IMR-90 (cell line): ENCODE results near the gene CLNK. TPM values are rescaled to one million over a fixed set of nuclear protein-coding genes. Genes with fewer than 3 reads are reported as not detected.

ENCODE experiments used
- ATAC-seq: fragments of 200-7000 bp; cut with Tn5 transposase; 2 replicates; pipeline ENCODE4 v1.9.1; 2020; ENCODE audit warnings: low read depth, mild to moderate bottlenecking, moderate library complexity
- BruUV-seq: library from RNA; stranded (reverse); fragments of 400-500 nt; replicated peaks from 2 replicates; lab custom pipeline; 2021; lab: Mats Ljungman, UMichigan
- CTCF ChIA-PET: fragments of 300-600 bp; formaldehyde crosslinking; extraction: SDS; loops from one replicate; lab custom pipeline; 2021; ENCODE audit warnings: antibody characterized with exemption; lab: Yijun Ruan, JAX
- POLR2A ChIA-PET: fragments of 300-600 bp; sonication (Branson Sonifier 250); formaldehyde crosslinking; loops from one replicate; lab custom pipeline; 2022; ENCODE audit warnings: antibody characterized with exemption; ENCODE audit not compliant: unreplicated experiment; lab: Charles Lee
- DNase-seq: peaks from one replicate; pipeline ENCODE4 v3.0.0; 2013
- H2AFZ ChIP-seq: replicated peaks from 2 replicates; pipeline ENCODE3; 2013; ENCODE audit warnings: low read length, mild to moderate bottlenecking; ENCODE audit not compliant: poor library complexity
- H2AK5ac ChIP-seq: 2 replicates; pipeline ENCODE4 v1.6.1; 2013; ENCODE audit warnings: low read depth, low read length, inconsistent platforms
- H2AK9ac ChIP-seq: replicated peaks from 2 replicates; pipeline ENCODE3; 2013; ENCODE audit warnings: mild to moderate bottlenecking, low read depth, low read length, moderate library complexity; ENCODE audit not compliant: poor library complexity
- H2BK120ac ChIP-seq: 2 replicates; pipeline ENCODE4 v1.6.1; 2013; ENCODE audit warnings: low read depth, low read length, inconsistent platforms
- H2BK15ac ChIP-seq: 3 replicates; pipeline ENCODE4 v1.6.1; 2013; ENCODE audit warnings: low read depth, low read length, inconsistent platforms
- H2BK20ac ChIP-seq: 2 replicates; pipeline ENCODE4 v1.6.1; 2013; ENCODE audit warnings: low read depth, mild to moderate bottlenecking, inconsistent platforms, low read length, moderate library complexity
- H2BK5ac ChIP-seq: 2 replicates; pipeline ENCODE4 v1.6.1; 2013; ENCODE audit warnings: mild to moderate bottlenecking, low read depth, low read length, inconsistent platforms; ENCODE audit not compliant: poor library complexity, severe bottlenecking
- H3K14ac ChIP-seq: replicated peaks from 2 replicates; pipeline ENCODE4 v1.6.1; 2013; ENCODE audit warnings: low read depth, low read length, inconsistent platforms
- H3K18ac ChIP-seq: 2 replicates; pipeline ENCODE4 v1.6.1; 2013; ENCODE audit warnings: low read depth, low read length, control low read depth
- H3K23ac ChIP-seq: 2 replicates; pipeline ENCODE4 v1.6.1; 2013; ENCODE audit warnings: low read depth, low read length, inconsistent platforms
- H3K27ac ChIP-seq: 2 replicates; pipeline ENCODE4 v1.5.1; 2013; ENCODE audit warnings: mild to moderate bottlenecking, control low read depth, low read length; ENCODE audit not compliant: insufficient read depth
- H3K27me3 ChIP-seq: 2 replicates; pipeline ENCODE4 v1.6.1; 2013; ENCODE audit warnings: low read length; ENCODE audit not compliant: control insufficient read depth, insufficient read depth
- H3K36me3 ChIP-seq: 2 replicates; pipeline ENCODE4 v1.6.1; 2013; ENCODE audit warnings: low read length, mixed read lengths; ENCODE audit not compliant: control insufficient read depth, insufficient read depth
- H3K4ac ChIP-seq: 2 replicates; pipeline ENCODE4 v1.6.1; 2013; ENCODE audit warnings: low read depth, low read length, inconsistent platforms
- H3K4me1 ChIP-seq: 2 replicates; pipeline ENCODE4 v1.6.1; 2013; ENCODE audit warnings: low read length, mixed read lengths; ENCODE audit not compliant: control insufficient read depth, insufficient read depth
- H3K4me2 ChIP-seq: 2 replicates; pipeline ENCODE4 v1.6.1; 2013; ENCODE audit warnings: low read depth, mild to moderate bottlenecking, control low read depth, low read length, moderate library complexity
- H3K4me3 ChIP-seq: 2 replicates; pipeline ENCODE4 v1.5.1; 2013; ENCODE audit warnings: low read depth, mild to moderate bottlenecking, control low read depth, low read length, moderate library complexity; ENCODE audit not compliant: insufficient read depth
- H3K56ac ChIP-seq: 2 replicates; pipeline ENCODE4 v1.6.1; 2013; ENCODE audit warnings: low read length, inconsistent platforms; ENCODE audit not compliant: insufficient read depth; ENCODE audit errors: extremely low read depth
- H3K79me1 ChIP-seq, 2 experiments: 2 replicates each; pipeline ENCODE4 v1.6.1; 2013; ENCODE audit warnings: low read length in 2 of 2, inconsistent platforms in 1 of 2, low read depth in 1 of 2
- H3K9ac ChIP-seq: 2 replicates; pipeline ENCODE4 v1.6.1; 2013; ENCODE audit warnings: low read depth, low read length, control low read depth
- H3K9me1 ChIP-seq: 2 replicates; pipeline ENCODE4 v1.6.1; 2013; ENCODE audit warnings: low read length, inconsistent platforms; ENCODE audit not compliant: insufficient read depth
- H3K9me3 ChIP-seq: 2 replicates; pipeline ENCODE4 v1.6.1; 2013; ENCODE audit warnings: low read length; ENCODE audit not compliant: control insufficient read depth, insufficient read depth
- H4K20me1 ChIP-seq: 2 replicates; pipeline ENCODE4 v1.6.1; 2013; ENCODE audit warnings: low read length, inconsistent platforms; ENCODE audit not compliant: insufficient read depth
- H4K5ac ChIP-seq: 2 replicates; pipeline ENCODE4 v1.6.1; 2013; ENCODE audit warnings: mild to moderate bottlenecking, low read depth, low read length, control low read depth
- H4K8ac ChIP-seq, 2 experiments: 2 replicates each; pipeline ENCODE4 v1.6.1; 2013; ENCODE audit warnings: low read depth in 2 of 2, low read length in 2 of 2, control low read depth in 1 of 2, inconsistent platforms in 1 of 2
- H4K91ac ChIP-seq: 2 replicates; pipeline ENCODE4 v1.6.1; 2013; ENCODE audit warnings: low read depth, low read length, inconsistent platforms; ENCODE audit not compliant: insufficient read depth
- CEBPB ChIP-seq: IDR thresholded peaks from 2 replicates; pipeline ENCODE4 v1.6.1; 2012; ENCODE audit warnings: low read depth, low read length, improper control_type of control experiment
- CHD1 ChIP-seq: IDR thresholded peaks from 2 replicates; pipeline ENCODE4 v1.6.1; 2012; ENCODE audit warnings: low read depth, low read length, improper control_type of control experiment
- MAFK ChIP-seq: IDR thresholded peaks from 2 replicates; pipeline ENCODE4 v1.6.1; 2012; ENCODE audit warnings: low read depth, low read length, improper control_type of control experiment
- NFE2L2 ChIP-seq: fragments of 150-350 bp; IDR thresholded peaks from 2 replicates; pipeline ENCODE4 v1.6.1; 2016; ENCODE audit warnings: low read depth, mild to moderate bottlenecking, low read length
- POLR2A ChIP-seq: IDR thresholded peaks from 2 replicates; pipeline ENCODE4 v1.6.1; 2012; ENCODE audit warnings: mild to moderate bottlenecking, low read depth, low read length
- RAD21 ChIP-seq: IDR thresholded peaks from 2 replicates; pipeline ENCODE4 v1.6.1; 2012; ENCODE audit warnings: low read length, improper control_type of control experiment
- RFX5 ChIP-seq: IDR thresholded peaks from 2 replicates; pipeline ENCODE4 v1.8.0; 2012; ENCODE audit warnings: low read depth, mild to moderate bottlenecking, low read length, moderate library complexity
- WGBS, 2 experiments: methylation state at CpG; one replicate each; pipeline versions ENCODE4 v1.1.5 to v1.1.7; 2013; ENCODE audit warnings: missing lambda C conversion rate in 2 of 2; ENCODE audit not compliant: insufficient read length in 1 of 2; ENCODE audit errors: extremely low coverage in 2 of 2; 5-methylcytosine and 5-hydroxymethylcytosine counted together
- dilution Hi-C: fragments of 300-500 bp; cut with HindIII; formaldehyde crosslinking; loops from one replicate; pipeline ENCODE4 v1.14.3; 2018; ENCODE audit warnings: low sequenced_read_pairs; ENCODE audit not compliant: unreplicated experiment
- in situ Hi-C: fragments of 300-500 bp; cut with MboI; formaldehyde crosslinking; loops from 3 replicates; pipeline ENCODE4 v1.14.3; 2019; ENCODE audit warnings: low sequenced_read_pairs, inconsistent platforms, mixed read lengths
- intact Hi-C: fragments of 100-400 bp; cut with micrococcal nuclease; formaldehyde crosslinking; loops from 2 replicates; pipeline ENCODE4 v1.10.0; 2022
- polyA plus RNA-seq, 3 experiments: library from polyadenylated mRNA; depleted of rRNA; stranded (reverse); fragments of >200 nt; gene quantifications; 2 replicates each; pipeline ENCODE4 v1.2.3, GENCODE V29; 2012; ENCODE audit warnings: low replicate concordance in 1 of 3
- total RNA-seq: library from RNA; depleted of rRNA; stranded (reverse); fragments of >200 nt; gene quantifications from 2 replicates; pipeline ENCODE4 v1.2.3, GENCODE V29; 2012
- TF ChIP-seq, protein P1 (sequence below): conservative IDR thresholded peaks from 2 replicates; pipeline ENCODE4 v1.5.1; 2012; ENCODE audit warnings: mild to moderate bottlenecking, low read depth, low read length, improper control_type of control experiment

CLNK gene
- total and polyA plus RNA-seq, 2 of the 4 experiments (the other 2 are of a cell fraction), result not detected

GRCh38 chr4:10441512-10441911 is 243.1 kb downstream of the CLNK start:
- dilution Hi-C loops, result no loop called here
- TF ChIP-seq NFE2L2 (no peak), RAD21 (no peak), RFX5 (no peak), CEBPB (no peak), POLR2A (no peak), CHD1 (no peak), MAFK (no peak)
- TF ChIP-seq, protein P1, sequence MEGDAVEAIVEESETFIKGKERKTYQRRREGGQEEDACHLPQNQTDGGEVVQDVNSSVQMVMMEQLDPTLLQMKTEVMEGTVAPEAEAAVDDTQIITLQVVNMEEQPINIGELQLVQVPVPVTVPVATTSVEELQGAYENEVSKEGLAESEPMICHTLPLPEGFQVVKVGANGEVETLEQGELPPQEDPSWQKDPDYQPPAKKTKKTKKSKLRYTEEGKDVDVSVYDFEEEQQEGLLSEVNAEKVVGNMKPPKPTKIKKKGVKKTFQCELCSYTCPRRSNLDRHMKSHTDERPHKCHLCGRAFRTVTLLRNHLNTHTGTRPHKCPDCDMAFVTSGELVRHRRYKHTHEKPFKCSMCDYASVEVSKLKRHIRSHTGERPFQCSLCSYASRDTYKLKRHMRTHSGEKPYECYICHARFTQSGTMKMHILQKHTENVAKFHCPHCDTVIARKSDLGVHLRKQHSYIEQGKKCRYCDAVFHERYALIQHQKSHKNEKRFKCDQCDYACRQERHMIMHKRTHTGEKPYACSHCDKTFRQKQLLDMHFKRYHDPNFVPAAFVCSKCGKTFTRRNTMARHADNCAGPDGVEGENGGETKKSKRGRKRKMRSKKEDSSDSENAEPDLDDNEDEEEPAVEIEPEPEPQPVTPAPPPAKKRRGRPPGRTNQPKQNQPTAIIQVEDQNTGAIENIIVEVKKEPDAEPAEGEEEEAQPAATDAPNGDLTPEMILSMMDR, result no peak
- H2AFZ ChIP-seq, result no peak overlapping the region
- ChIA-PET CTCF (interaction anchor here (2.1 kb wide), 1 partner anchor 19 kb away, joined by 8 read pairs; no protein-coding TSS in a partner anchor), POLR2A (no interaction called here)
- no peak overlapping the region for H2BK15ac ChIP-seq
- no peak overlapping the region for H3K56ac ChIP-seq
- H3K9me1 ChIP-seq, result no peaks in the 10 kb centered on the region; the same call in 1 of the 2 replicates
- H3K4me3 ChIP-seq, result no peak overlapping the region
- no peak overlapping the region for H2BK20ac ChIP-seq
- H3K18ac ChIP-seq, result no peak overlapping the region
- peaks cover 19% of the 10 kb centered on the region for H3K36me3 ChIP-seq
- H3K9me3 ChIP-seq, result peaks cover 25% of the 10 kb centered on the region
- no peak overlapping the region for H4K91ac ChIP-seq
- no peaks in the 10 kb centered on the region for H4K20me1 ChIP-seq
- no peaks in the 10 kb centered on the region; a peak in 1 of 4 replicates for H3K79me1 ChIP-seq
- H3K9ac ChIP-seq, result no peak overlapping the region
- H2BK5ac ChIP-seq, result no peak overlapping the region
- no peak overlapping the region for H3K4me2 ChIP-seq
- DNase-seq, result no peak
- no peaks in the 10 kb centered on the region for H3K4me1 ChIP-seq
- H4K8ac ChIP-seq, result no peak overlapping the region
- intact Hi-C loops, result no loop called here
- H3K23ac ChIP-seq, result no peak overlapping the region
- H2BK120ac ChIP-seq, result no peak overlapping the region
- H3K27ac ChIP-seq, result no peak overlapping the region
- BruUV-seq, result no TSS peak
- no peak overlapping the region for H3K4ac ChIP-seq
- no peak overlapping the region for H3K14ac ChIP-seq
- H2AK5ac ChIP-seq, result no peak overlapping the region
- ATAC-seq, result no peak
- no peaks in the 10 kb centered on the region for H3K27me3 ChIP-seq
- no peak overlapping the region for H4K5ac ChIP-seq
- in situ Hi-C loops, result no loop called here
- no peak overlapping the region for H2AK9ac ChIP-seq
- WGBS, 2 experiments, result 100% methylated on average over 1 of the region's 4 CpGs; no CpG with 5 or more reads in 1 of the 2 experiments
